Thyroid gland (tissue), 4 donors: Measurements from ENCODE around the gene MARCKS. TPM values are rescaled to one million over a fixed set of nuclear protein-coding genes. Genes with fewer than 3 reads are reported as not detected.

Source experiments
- DNase-seq, 2 donors: peaks; one replicate each; pipeline ENCODE4 v3.0.0-alpha.2; 2019
- H3K27ac ChIP-seq, 3 donors: fragments of 200-600 bp; sonication (generic); 1 replicate in 2 of 3; 2 replicates in 1 of 3; pipeline ENCODE4 v1.5.1; 2016 to 2019; ENCODE audit warnings: mild to moderate bottlenecking in 1 of 3, moderate library complexity in 1 of 3
- H3K27me3 ChIP-seq: fragments of 200-600 bp; sonication (generic); one replicate; pipeline ENCODE4 v1.5.1; 2019
- H3K36me3 ChIP-seq, 2 donors: fragments of 200-600 bp; sonication (generic); one replicate each; pipeline ENCODE4 v1.5.1; 2016 to 2019
- H3K4me1 ChIP-seq, 2 donors: fragments of 200-600 bp; sonication (generic); one replicate each; pipeline ENCODE4 v1.5.1; 2017 to 2019
- H3K4me3 ChIP-seq, 3 donors: fragments of 200-600 bp; sonication (generic); replicated peaks in 1 of 3; 1 replicate in 2 of 3; 2 replicates in 1 of 3; pipeline ENCODE4 v1.5.1; 2016; ENCODE audit warnings: mild to moderate bottlenecking in 1 of 3
- H3K9me3 ChIP-seq: fragments of 200-600 bp; sonication (generic); one replicate; pipeline ENCODE4 v1.5.1; 2017
- POLR2A ChIP-seq, 2 donors: fragments of 450-650 bp; IDR thresholded peaks; one replicate each; pipeline ENCODE4 v1.6.1; 2017; ENCODE audit warnings: antibody characterized with exemption in 2 of 2, mild to moderate bottlenecking in 2 of 2, moderate library complexity in 1 of 2
- WGBS, 2 donors: methylation state at CpG; one replicate each; pipeline ENCODE4 v1.1.5; 2017; 5-methylcytosine and 5-hydroxymethylcytosine counted together
- intact Hi-C: fragments of 100-400 bp; cut with DNase I; formaldehyde crosslinking; loops from one replicate; pipeline ENCODE4 v1.15.1; 2023
- total RNA-seq, 4 donors: library from RNA; depleted of rRNA; stranded (reverse); fragments of >200 nt; gene quantifications; one replicate each; pipeline ENCODE4 v1.2.3, GENCODE V29; 2016
- TF ChIP-seq, protein P1 (sequence below), 6 experiments: fragments of 200-600 bp in 3 of 6; fragments of 450-650 bp in 3 of 6; sonication (generic) in 3 of 6; IDR thresholded peaks; one replicate each; pipeline ENCODE4 v1.5.1; 2016 to 2019; ENCODE audit warnings: antibody characterized with exemption in 6 of 6, mild to moderate bottlenecking in 2 of 6, inconsistent platforms in 1 of 6, moderate library complexity in 1 of 6

The MARCKS gene
- total RNA-seq, 4 donors from 2014 or later, result 35.8 to 51.8 (median 43.0) TPM

DNA sequence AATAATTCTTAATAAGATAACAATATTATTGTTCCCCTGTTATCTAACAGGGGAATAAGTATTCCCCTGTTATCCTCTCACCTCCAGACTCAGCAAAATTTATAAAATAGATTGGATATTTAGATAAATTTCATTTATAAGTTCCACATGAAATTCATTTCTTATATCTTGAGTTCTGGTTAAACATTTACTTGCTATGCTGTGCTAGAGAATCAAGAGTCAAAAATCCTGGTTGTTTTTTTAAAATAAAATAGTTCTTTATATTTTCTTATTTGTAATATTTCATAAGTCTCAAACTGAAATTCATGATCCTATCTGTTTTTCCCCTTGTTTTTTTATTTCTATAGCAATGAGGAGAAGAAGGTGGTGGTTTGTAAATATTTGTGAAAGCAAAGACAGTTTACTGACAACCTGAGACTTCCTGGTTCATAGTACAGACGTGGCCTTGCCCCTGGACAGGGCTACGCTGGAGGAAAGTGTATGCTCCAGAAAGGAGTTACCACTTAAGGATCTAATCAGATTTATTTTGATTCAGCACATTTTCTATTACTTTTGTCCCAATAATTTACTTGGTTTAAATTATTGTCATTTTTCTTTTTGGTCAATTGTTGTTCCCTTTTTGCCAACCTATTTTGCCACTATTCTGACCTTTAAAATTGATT, 37.8 kb upstream of the MARCKS start:
- Histone ChIP-seq H3K36me3 (no peaks in the 10 kb centered on the region), H3K27ac (no peak overlapping the region), H3K4me3 (no peak overlapping the region), H3K9me3 (no peaks in the 10 kb centered on the region), H3K4me1 (no peaks in the 10 kb centered on the region), H3K27me3 (no peaks in the 10 kb centered on the region)
- no peak for TF ChIP-seq POLR2A (IDR thresholded peaks at IDR 0.05)
- TF ChIP-seq, protein P1, sequence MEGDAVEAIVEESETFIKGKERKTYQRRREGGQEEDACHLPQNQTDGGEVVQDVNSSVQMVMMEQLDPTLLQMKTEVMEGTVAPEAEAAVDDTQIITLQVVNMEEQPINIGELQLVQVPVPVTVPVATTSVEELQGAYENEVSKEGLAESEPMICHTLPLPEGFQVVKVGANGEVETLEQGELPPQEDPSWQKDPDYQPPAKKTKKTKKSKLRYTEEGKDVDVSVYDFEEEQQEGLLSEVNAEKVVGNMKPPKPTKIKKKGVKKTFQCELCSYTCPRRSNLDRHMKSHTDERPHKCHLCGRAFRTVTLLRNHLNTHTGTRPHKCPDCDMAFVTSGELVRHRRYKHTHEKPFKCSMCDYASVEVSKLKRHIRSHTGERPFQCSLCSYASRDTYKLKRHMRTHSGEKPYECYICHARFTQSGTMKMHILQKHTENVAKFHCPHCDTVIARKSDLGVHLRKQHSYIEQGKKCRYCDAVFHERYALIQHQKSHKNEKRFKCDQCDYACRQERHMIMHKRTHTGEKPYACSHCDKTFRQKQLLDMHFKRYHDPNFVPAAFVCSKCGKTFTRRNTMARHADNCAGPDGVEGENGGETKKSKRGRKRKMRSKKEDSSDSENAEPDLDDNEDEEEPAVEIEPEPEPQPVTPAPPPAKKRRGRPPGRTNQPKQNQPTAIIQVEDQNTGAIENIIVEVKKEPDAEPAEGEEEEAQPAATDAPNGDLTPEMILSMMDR (IDR thresholded peaks at IDR 0.05), result no peak
- WGBS, 2 donors, result 78 to 85% methylated on average over 2 of the region's 2 CpGs
- no peak for DNase-seq
- intact Hi-C loops, result no loop called here

DNA sequence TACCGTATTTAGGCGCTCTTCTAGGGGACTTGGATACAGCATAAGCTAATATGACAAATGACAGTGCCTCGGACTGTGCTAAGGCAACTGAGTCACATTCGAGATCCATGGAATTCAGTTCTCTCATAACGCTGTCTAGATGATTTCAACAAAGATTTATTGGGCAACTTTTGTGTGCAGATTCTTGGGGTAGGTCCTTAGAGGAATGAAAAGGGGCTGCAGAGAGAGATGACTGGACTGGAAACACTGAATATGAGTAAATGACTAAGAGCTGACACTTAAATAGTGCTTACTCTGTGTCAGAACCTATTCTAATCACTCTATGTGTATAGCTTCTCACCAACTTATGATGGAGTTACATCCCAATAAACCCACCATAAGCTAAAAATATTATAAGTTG, 36.4 kb upstream of the MARCKS start:
- TF ChIP-seq, protein P1 (IDR thresholded peaks at IDR 0.05), result no peak
- no peak for TF ChIP-seq POLR2A (IDR thresholded peaks at IDR 0.05)
- H3K27ac ChIP-seq, result no peak overlapping the region
- H3K4me3 ChIP-seq, result no peak overlapping the region
- H3K9me3 ChIP-seq, result no peaks in the 10 kb centered on the region
- WGBS, 2 donors, result 94 to 96% methylated on average over 5 of the region's 5 CpGs
- no peaks in the 10 kb centered on the region for H3K36me3 ChIP-seq
- intact Hi-C loops, result no loop called here
- no peaks in the 10 kb centered on the region for H3K27me3 ChIP-seq
- peaks cover 5 to 7% of the 10 kb centered on the region in 2 donors for H3K4me1 ChIP-seq
- no peak for DNase-seq

DNA sequence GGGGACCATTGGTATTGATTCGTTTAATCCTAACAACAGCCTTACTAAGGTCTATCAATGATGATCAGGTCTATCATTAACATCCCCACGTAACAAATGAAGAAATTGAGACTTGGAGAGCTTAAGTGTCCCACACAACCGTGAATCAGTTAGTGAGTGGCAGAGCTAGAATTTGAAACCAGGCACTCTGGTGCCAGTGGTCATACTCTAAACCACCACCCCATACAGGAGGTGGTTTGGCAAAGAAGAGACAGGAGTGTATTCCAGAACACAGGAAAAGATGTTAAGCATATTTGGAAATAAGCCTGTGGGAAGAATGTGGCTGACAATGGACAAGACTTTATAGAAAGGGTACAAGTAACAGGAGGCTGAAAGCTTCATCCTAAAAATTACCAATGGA, 35.7 kb upstream of the MARCKS start:
- TF ChIP-seq, protein P1 (IDR thresholded peaks at IDR 0.05), result no peak
- no peak for TF ChIP-seq POLR2A (IDR thresholded peaks at IDR 0.05)
- no peaks in the 10 kb centered on the region for H3K9me3 ChIP-seq
- H3K27ac ChIP-seq, result no peak overlapping the region
- 89 to 95% methylated on average over 3 of the region's 3 CpGs for WGBS, 2 donors
- intact Hi-C loops, result no loop called here
- H3K4me3 ChIP-seq, result no peak overlapping the region
- H3K4me1 ChIP-seq, result peaks cover 8 to 9% of the 10 kb centered on the region in 2 donors
- no peaks in the 10 kb centered on the region for H3K36me3 ChIP-seq
- H3K27me3 ChIP-seq, result no peaks in the 10 kb centered on the region
- no peak for DNase-seq

DNA sequence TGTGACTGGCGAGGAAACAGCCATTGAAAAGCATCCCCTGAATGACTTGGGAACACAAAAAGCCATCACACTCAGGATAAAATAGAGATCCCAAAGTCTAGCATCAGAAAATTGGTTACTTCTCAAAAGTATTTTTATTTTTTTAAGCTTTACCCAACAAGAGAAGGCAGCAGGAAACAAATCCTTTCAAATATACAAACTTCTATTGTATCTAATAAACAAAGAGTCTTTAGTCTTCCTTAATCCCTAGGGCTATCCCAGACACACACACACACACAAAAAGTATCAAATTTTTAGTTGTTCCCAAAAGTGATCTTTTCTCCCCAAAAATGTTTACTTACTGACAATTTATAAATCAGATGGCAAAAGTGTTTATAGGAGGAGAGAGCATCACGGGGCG, 33.2 kb upstream of the MARCKS start:
- Histone ChIP-seq H3K27ac (no peak overlapping the region), H3K27me3 (no peaks in the 10 kb centered on the region), H3K9me3 (no peaks in the 10 kb centered on the region), H3K4me3 (no peak overlapping the region), H3K36me3 (no peaks in the 10 kb centered on the region), H3K4me1 (peaks cover 8 to 9% of the 10 kb centered on the region in 2 donors)
- TF ChIP-seq, protein P1 (IDR thresholded peaks at IDR 0.05), result no peak
- TF ChIP-seq POLR2A (IDR thresholded peaks at IDR 0.05), result no peak
- intact Hi-C loops, result no loop called here
- no peak for DNase-seq
- 93 to 95% methylated on average over 3 of the region's 3 CpGs for WGBS, 2 donors

DNA sequence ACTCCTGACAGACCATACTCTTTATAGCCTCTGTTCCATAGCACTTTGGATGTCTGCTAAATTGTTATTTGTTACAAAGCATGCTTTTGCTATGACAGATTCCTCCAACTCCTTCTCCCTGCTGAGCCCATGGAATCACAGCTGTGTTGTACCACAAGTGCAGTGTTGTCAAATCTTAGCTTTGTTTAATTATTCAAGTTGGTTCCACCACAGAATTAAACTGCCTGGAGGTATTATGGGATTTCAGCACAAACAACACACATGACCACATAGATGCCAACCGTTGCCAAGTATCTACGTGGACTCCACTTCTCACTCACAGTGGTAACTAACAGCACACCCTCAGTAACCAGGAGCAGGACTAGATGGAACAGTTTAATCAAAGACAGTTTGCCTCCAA, 32.7 kb upstream of the MARCKS start:
- intact Hi-C loops, result no loop called here
- Histone ChIP-seq H3K4me1 (peaks cover 8 to 9% of the 10 kb centered on the region in 2 donors), H3K27me3 (no peaks in the 10 kb centered on the region), H3K9me3 (no peaks in the 10 kb centered on the region), H3K36me3 (no peaks in the 10 kb centered on the region), H3K4me3 (no peak overlapping the region), H3K27ac (no peak overlapping the region)
- 82 to 87% methylated on average over 2 of the region's 2 CpGs for WGBS, 2 donors
- no peak for DNase-seq
- TF ChIP-seq, protein P1 (IDR thresholded peaks at IDR 0.05), result no peak
- TF ChIP-seq POLR2A (IDR thresholded peaks at IDR 0.05), result no peak
